DND-41 (cell line): ENCODE data around the gene SPARC.

Experiments used
- CTCF ChIP-seq: IDR thresholded peaks from 2 replicates; pipeline ENCODE4 v1.5.1; 2012; ENCODE audit warnings: borderline replicate concordance, low read length, moderate library complexity, mild to moderate bottlenecking; ENCODE audit not compliant: poor library complexity, severe bottlenecking; ENCODE audit errors: extremely low read depth
- EZH2 ChIP-seq: IDR thresholded peaks from 3 replicates; pipeline ENCODE4 v1.6.1; 2012; ENCODE audit warnings: borderline replicate concordance, low read depth, mild to moderate bottlenecking, moderate library complexity, low read length, inconsistent platforms; ENCODE audit not compliant: severe bottlenecking

GRCh38 chr5:151671950-151672349 is 14.8 kb downstream of the SPARC start:
- TF ChIP-seq CTCF (no peak), EZH2 (no peak)
